Measurements from ENCODE around the gene FHL2. TPM values are rescaled to one million over a fixed set of nuclear protein-coding genes. Genes with fewer than 3 reads are reported as not detected.

FHL2 gene
- total and polyA plus RNA-seq, 12 donors = 41.2 to 213 (median 103) TPM

- Histone ChIP-seq H3K36me3 (replicated peaks in 1 of 2) (no peaks in the 10 kb centered on the region), H3K27me3 (no peaks in the 10 kb centered on the region), H3K9me3 (replicated peaks in 1 of 3) (no peaks in the 10 kb centered on the region), H3K4me3 (no peak overlapping the region), H3K27ac (no peak overlapping the region), H3K4me1 (replicated peaks in 1 of 2) (peaks cover 9 to 22% of the 10 kb centered on the region in 2 donors)
- TF ChIP-seq, protein P1, sequence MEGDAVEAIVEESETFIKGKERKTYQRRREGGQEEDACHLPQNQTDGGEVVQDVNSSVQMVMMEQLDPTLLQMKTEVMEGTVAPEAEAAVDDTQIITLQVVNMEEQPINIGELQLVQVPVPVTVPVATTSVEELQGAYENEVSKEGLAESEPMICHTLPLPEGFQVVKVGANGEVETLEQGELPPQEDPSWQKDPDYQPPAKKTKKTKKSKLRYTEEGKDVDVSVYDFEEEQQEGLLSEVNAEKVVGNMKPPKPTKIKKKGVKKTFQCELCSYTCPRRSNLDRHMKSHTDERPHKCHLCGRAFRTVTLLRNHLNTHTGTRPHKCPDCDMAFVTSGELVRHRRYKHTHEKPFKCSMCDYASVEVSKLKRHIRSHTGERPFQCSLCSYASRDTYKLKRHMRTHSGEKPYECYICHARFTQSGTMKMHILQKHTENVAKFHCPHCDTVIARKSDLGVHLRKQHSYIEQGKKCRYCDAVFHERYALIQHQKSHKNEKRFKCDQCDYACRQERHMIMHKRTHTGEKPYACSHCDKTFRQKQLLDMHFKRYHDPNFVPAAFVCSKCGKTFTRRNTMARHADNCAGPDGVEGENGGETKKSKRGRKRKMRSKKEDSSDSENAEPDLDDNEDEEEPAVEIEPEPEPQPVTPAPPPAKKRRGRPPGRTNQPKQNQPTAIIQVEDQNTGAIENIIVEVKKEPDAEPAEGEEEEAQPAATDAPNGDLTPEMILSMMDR (IDR thresholded peaks at IDR 0.05) = no peak
- TF ChIP-seq POLR2A (IDR thresholded peaks at IDR 0.05) = no peak
- WGBS, 4 donors = 95 to 97% (median 96%) methylated on average over 2 of the region's 2 CpGs
- intact Hi-C loops (cut with DNase I) = loop anchor here in 1 of 2 donors (5.0 kb wide), 1 partner anchor 75 kb away; no protein-coding TSS in a partner anchor
- DNase-seq = no peak
Observed at GRCh38 chr2:105442056-105442455, 43.2 kb upstream of the FHL2 start.

DNA sequence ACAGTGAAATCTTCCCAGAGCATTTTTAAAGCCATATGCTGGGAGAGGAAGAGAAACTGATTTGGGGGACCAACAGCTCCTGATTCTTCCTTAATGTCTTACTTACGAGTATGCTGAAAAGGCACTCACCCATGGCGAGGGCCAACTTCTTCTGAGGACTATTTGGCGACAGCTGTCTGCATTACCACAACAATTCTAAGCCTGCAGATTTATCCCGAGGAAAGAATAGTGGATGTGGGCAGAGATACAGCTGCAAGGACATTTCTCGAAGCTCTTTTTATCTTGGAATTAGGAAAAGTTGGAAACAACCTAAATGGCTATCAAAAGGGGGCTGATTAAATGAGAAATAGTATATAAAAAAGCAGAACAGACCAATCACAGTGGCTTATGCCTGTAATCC lies 40.3 kb upstream of the FHL2 start:
- H3K36me3 ChIP-seq (replicated peaks in 1 of 2) = no peaks in the 10 kb centered on the region
- H3K27me3 ChIP-seq = no peaks in the 10 kb centered on the region
- peak overlapping the region; percentile 46 to 91 (median 79) for H3K27ac ChIP-seq
- DNase-seq = no peak
- WGBS, 4 donors = 21 to 42% (median 32%) methylated on average over 5 of the region's 5 CpGs
- peaks cover 9 to 25% of the 10 kb centered on the region in 2 donors for H3K4me1 ChIP-seq (replicated peaks in 1 of 2)
- intact Hi-C loops (cut with DNase I) = no loop called here
- no peaks in the 10 kb centered on the region for H3K9me3 ChIP-seq (replicated peaks in 1 of 3)
- TF ChIP-seq, protein P1 (IDR thresholded peaks at IDR 0.05) = no peak
- TF ChIP-seq POLR2A (IDR thresholded peaks at IDR 0.05) = no peak
- H3K4me3 ChIP-seq = no peak overlapping the region

GRCh38 chr2:105438104-105438929 lies 39.5 kb upstream of the FHL2 start:
- intact Hi-C loops (cut with DNase I) = no loop called here
- TF ChIP-seq, protein P1 (IDR thresholded peaks at IDR 0.05) = no peak
- peak; percentile 45 to 96 for TF ChIP-seq POLR2A (IDR thresholded peaks at IDR 0.05)
- Histone ChIP-seq H3K36me3 (replicated peaks in 1 of 2) (no peaks in the 10 kb centered on the region), H3K4me1 (replicated peaks in 1 of 2) (peaks cover 12 to 28% of the 10 kb centered on the region in 2 donors), H3K27ac (peak overlapping the region; percentile 46 to 91 (median 79)), H3K4me3 (peak overlapping the region; percentile 16 to 60 (median 46)), H3K9me3 (replicated peaks in 1 of 3) (no peaks in the 10 kb centered on the region), H3K27me3 (no peaks in the 10 kb centered on the region)
- WGBS, 4 donors = 4 to 27% (median 16%) methylated on average over 2 to 10 of the region's 10 CpGs
- DNase-seq = peak; percentile 85 to 96 (median 93)

DNA sequence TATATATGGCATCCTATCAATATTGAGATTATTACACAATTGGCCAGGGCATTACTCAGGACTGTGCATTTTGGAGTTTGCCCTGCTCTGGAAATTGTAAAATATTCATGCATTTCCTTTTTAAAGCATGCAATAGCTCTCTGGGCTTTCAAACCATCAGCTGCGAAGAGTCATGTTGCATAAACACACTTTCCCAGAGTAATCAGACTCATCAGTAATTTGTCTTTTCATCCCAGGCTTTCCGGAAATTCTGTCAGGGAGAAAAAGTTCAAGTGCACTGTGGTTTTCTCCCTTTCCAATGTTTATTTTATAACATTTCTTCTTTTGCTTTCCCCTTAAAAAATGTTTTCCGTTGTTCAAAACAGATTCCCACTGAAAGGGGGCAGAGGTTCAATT lies 38.9 kb upstream of the FHL2 start:
- Histone ChIP-seq H3K27ac (peak overlapping the region; percentile 32 to 91 (median 79)), H3K36me3 (replicated peaks in 1 of 2) (no peaks in the 10 kb centered on the region), H3K4me3 (peak overlapping the region in 3 of 4 donors; percentile 16 to 60 (median 42)), H3K9me3 (replicated peaks in 1 of 3) (no peaks in the 10 kb centered on the region), H3K27me3 (no peaks in the 10 kb centered on the region), H3K4me1 (replicated peaks in 1 of 2) (peaks cover 18 to 34% of the 10 kb centered on the region in 2 donors)
- TF ChIP-seq, protein P1 (IDR thresholded peaks at IDR 0.05) = no peak
- TF ChIP-seq POLR2A (IDR thresholded peaks at IDR 0.05) = no peak
- peak in 1 of 7 donors; percentile 23 for DNase-seq
- WGBS, 4 donors = 16 to 28% (median 23%) methylated on average over 3 of the region's 3 CpGs
- intact Hi-C loops (cut with DNase I) = no loop called here

Measured in adrenal gland (tissue), 12 donors.